Duodenal mucosa (tissue), 2 donors: ENCODE results near the gene SERPING1.
A peak's percentile ranks its signal among the peaks of the same experiment; 100 is the strongest.

ENCODE experiments used
- H3K27ac ChIP-seq: one replicate; pipeline ENCODE4 v1.7.0; 2013; ENCODE audit warnings: low read depth, low read length
- H3K27me3 ChIP-seq, 2 donors: one replicate each; pipeline ENCODE4 v1.7.0; 2013; ENCODE audit warnings: low read length in 2 of 2, control low read depth in 1 of 2; ENCODE audit not compliant: insufficient read depth in 2 of 2, control insufficient read depth in 1 of 2
- H3K36me3 ChIP-seq, 2 donors: one replicate each; pipeline ENCODE4 v1.7.0; 2013; ENCODE audit warnings: low read length in 2 of 2, control low read depth in 1 of 2; ENCODE audit not compliant: insufficient read depth in 2 of 2, control insufficient read depth in 1 of 2
- H3K4me1 ChIP-seq, 2 donors: one replicate each; pipeline ENCODE4 v1.7.0; 2013; ENCODE audit warnings: low read length in 2 of 2, control low read depth in 1 of 2; ENCODE audit not compliant: insufficient read depth in 2 of 2, control insufficient read depth in 1 of 2
- H3K4me3 ChIP-seq, 2 donors: one replicate each; pipeline ENCODE4 v1.7.0; 2013; ENCODE audit warnings: low read length in 2 of 2, low read depth in 1 of 2
- H3K9ac ChIP-seq, 2 donors: one replicate each; pipeline ENCODE4 v1.7.0; 2013; ENCODE audit warnings: low read length in 2 of 2, low read depth in 1 of 2
- H3K9me3 ChIP-seq, 2 donors: one replicate each; pipeline ENCODE4 v1.7.0; 2013; ENCODE audit warnings: low read length in 2 of 2, control low read depth in 1 of 2; ENCODE audit not compliant: control insufficient read depth in 1 of 2

The SERPING1 gene

DNA sequence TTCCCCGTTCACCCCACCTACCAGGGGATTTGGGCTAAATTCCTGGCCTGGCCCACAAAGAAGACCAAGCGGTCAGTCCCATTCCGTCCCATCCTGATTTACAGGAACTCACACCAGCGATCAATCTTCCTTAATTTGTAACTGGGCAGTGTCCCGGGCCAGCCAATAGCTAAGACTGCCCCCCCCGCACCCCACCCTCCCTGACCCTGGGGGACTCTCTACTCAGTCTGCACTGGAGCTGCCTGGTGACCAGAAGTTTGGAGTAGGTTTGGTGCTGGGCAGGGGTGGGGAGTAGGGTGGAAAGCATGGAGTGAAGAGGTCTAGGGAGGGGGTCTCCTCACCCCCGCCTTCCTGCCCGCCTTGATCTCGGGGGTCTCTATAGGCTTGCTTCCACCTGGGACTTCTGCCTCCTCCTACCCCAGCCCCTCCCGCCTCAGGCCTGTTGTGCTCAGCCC, at the start of gene SERPING1:
Gene SERPING1 (plus strand): TSS at position 225 of the 455 bp plus-strand sequence. CDS start 586 bp downstream, outside the sequence.
- peak within 1 kb of the TSS in 1 of 2 donors; percentile 35 for H3K9ac ChIP-seq

DNA sequence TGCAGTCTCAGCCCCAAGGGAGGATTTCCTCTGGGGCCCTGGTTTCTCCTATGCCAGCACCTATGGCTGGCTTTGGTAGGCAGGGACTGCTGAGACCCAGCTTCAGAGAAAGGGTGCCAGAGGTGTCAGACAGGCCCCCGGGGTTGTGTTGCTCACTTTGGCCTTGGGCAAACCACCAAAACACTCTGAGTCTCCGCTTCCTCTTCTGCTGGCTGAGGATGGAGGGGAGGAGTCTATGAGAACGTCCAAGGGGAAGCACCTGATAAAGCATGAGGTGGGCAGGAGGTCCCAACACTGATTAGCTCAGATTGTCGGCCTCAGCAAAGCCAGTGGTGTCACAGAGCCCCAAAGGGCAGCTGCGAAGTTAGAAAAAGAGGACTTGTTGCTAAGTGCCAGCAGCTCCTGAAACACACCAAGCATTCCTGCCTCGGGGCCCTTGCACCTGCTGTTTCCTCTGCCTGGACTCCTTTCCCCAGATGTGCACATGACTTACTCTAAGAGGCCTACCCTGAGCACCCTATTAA, 49.6 kb upstream of the SERPING1 start:
- Histone ChIP-seq H3K4me3 (no peak overlapping the region), H3K9me3 (no peaks in the 10 kb centered on the region), H3K9ac (no peak overlapping the region), H3K27ac (no peak overlapping the region), H3K27me3 (no peaks in the 10 kb centered on the region), H3K36me3 (peaks cover 30 to 33% of the 10 kb centered on the region in 2 donors), H3K4me1 (no peaks in the 10 kb centered on the region)

More for the DNA sequence above, at the start of gene SERPING1:
- Histone ChIP-seq H3K4me3 (peak within 1 kb of the TSS; percentile 1 to 38), H3K27me3 (peaks cover 0 to 6% of the 10 kb centered on the region in 2 donors), H3K27ac (peak within 1 kb of the TSS; percentile 56), H3K9me3 (no peaks in the 10 kb centered on the region), H3K36me3 (no peaks in the 10 kb centered on the region), H3K4me1 (peaks cover 0 to 5% of the 10 kb centered on the region in 2 donors)

DNA sequence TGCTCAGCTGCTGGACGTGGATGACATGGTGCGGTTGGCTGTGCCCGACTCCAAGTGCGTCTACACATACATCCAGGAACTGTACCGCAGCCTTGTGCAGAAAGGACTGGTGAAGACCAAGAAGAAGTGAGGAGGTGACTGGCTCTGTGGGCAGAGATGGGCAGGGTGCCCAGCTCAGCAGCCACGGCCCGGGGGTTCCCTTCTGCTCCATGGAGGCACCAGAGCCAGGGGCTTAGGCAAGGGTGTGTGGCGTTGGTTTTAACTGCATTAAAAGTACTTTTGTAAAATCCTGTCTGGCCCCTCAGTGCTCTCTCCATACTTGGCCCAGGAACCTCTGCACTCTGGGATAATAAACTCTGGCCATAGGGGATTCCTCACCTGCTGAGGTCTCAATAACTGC, 47.5 kb upstream of the SERPING1 start:
- H3K9ac ChIP-seq: no peak overlapping the region
- peaks cover 44 to 51% of the 10 kb centered on the region in 2 donors for H3K36me3 ChIP-seq
- no peaks in the 10 kb centered on the region for H3K4me1 ChIP-seq
- H3K27me3 ChIP-seq: no peaks in the 10 kb centered on the region
- no peak overlapping the region for H3K27ac ChIP-seq
- no peaks in the 10 kb centered on the region for H3K9me3 ChIP-seq
- H3K4me3 ChIP-seq: no peak overlapping the region

- H3K27me3 ChIP-seq: no peaks in the 10 kb centered on the region
- no peak overlapping the region for H3K9ac ChIP-seq
- no peaks in the 10 kb centered on the region for H3K9me3 ChIP-seq
- peaks cover 44 to 70% of the 10 kb centered on the region in 2 donors for H3K36me3 ChIP-seq
- H3K27ac ChIP-seq: no peak overlapping the region
- H3K4me1 ChIP-seq: no peaks in the 10 kb centered on the region
- no peak overlapping the region for H3K4me3 ChIP-seq
Observed at GRCh38 chr11:57551941-57552340, 45.5 kb upstream of the SERPING1 start.

- H3K9ac ChIP-seq: no peak overlapping the region
- H3K4me3 ChIP-seq: no peak overlapping the region
- H3K9me3 ChIP-seq: no peaks in the 10 kb centered on the region
- no peak overlapping the region for H3K27ac ChIP-seq
- H3K4me1 ChIP-seq: no peaks in the 10 kb centered on the region
- H3K27me3 ChIP-seq: no peaks in the 10 kb centered on the region
- H3K36me3 ChIP-seq: peaks cover 44 to 73% of the 10 kb centered on the region in 2 donors
Observed at GRCh38 chr11:57552479-57552878, 45.0 kb upstream of the SERPING1 start.

- H3K9ac ChIP-seq: no peak overlapping the region
- peaks cover 47 to 84% of the 10 kb centered on the region in 2 donors for H3K36me3 ChIP-seq
- no peaks in the 10 kb centered on the region for H3K27me3 ChIP-seq
- H3K9me3 ChIP-seq: no peaks in the 10 kb centered on the region
- H3K4me3 ChIP-seq: no peak overlapping the region
- no peaks in the 10 kb centered on the region for H3K4me1 ChIP-seq
- H3K27ac ChIP-seq: no peak overlapping the region
Observed at GRCh38 chr11:57555393-57555792, 42.1 kb upstream of the SERPING1 start.

DNA sequence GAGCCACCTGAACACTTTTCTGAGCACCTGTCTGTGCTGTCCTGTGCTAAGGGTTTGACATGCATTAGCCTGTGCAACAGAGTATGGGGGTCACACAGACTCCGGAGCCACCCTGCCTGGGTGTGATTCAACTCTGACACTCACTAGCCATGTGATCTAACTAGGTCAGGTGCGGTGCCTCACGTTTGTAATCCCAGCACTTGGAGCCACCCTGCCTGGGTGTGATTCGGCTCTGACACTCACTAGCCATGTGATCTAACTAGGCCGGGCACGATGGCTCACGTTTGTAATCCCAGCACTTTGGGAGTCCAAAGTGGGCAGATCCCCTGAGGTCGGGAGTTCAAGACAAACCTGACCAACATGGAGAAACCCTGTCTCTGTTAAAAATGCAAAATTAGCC, 41.4 kb upstream of the SERPING1 start:
- no peaks in the 10 kb centered on the region for H3K9me3 ChIP-seq
- no peak overlapping the region for H3K4me3 ChIP-seq
- peaks cover 41 to 77% of the 10 kb centered on the region in 2 donors for H3K36me3 ChIP-seq
- no peak overlapping the region for H3K27ac ChIP-seq
- no peak overlapping the region for H3K9ac ChIP-seq
- no peaks in the 10 kb centered on the region for H3K4me1 ChIP-seq
- H3K27me3 ChIP-seq: no peaks in the 10 kb centered on the region

DNA sequence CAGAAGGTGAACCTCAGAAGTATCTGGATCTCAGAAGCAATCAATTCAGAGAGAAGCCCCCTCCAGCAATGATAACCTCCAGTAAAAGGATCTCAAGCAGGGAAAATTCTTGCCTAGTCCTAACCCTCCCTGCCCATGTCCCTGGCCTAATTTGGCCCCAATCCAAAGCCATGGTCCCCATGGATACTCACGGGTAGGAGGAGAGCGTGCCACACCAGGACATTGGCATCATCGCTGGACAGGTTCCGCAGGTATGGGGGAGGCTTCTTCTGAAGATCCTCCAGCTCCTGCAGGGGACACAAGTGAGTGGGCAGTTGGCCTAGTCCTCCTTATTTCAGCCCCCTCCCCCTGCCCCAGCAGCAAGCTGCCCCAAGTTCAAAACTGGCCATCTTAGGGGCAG, 37.3 kb upstream of the SERPING1 start:
- Histone ChIP-seq H3K4me1 (peaks cover under 1 to 5% of the 10 kb centered on the region in 2 donors), H3K36me3 (peaks cover 11 to 42% of the 10 kb centered on the region in 2 donors), H3K9ac (no peak overlapping the region), H3K9me3 (no peaks in the 10 kb centered on the region), H3K4me3 (no peak overlapping the region), H3K27me3 (no peaks in the 10 kb centered on the region), H3K27ac (no peak overlapping the region)

GRCh38 chr11:57562596-57562995, 34.9 kb upstream of the SERPING1 start:
- Histone ChIP-seq H3K4me1 (peaks cover 13 to 19% of the 10 kb centered on the region in 2 donors), H3K27me3 (no peaks in the 10 kb centered on the region), H3K9me3 (no peaks in the 10 kb centered on the region), H3K36me3 (peaks cover 10 to 20% of the 10 kb centered on the region in 2 donors), H3K27ac (no peak overlapping the region), H3K4me3 (no peak overlapping the region), H3K9ac (no peak overlapping the region)

DNA sequence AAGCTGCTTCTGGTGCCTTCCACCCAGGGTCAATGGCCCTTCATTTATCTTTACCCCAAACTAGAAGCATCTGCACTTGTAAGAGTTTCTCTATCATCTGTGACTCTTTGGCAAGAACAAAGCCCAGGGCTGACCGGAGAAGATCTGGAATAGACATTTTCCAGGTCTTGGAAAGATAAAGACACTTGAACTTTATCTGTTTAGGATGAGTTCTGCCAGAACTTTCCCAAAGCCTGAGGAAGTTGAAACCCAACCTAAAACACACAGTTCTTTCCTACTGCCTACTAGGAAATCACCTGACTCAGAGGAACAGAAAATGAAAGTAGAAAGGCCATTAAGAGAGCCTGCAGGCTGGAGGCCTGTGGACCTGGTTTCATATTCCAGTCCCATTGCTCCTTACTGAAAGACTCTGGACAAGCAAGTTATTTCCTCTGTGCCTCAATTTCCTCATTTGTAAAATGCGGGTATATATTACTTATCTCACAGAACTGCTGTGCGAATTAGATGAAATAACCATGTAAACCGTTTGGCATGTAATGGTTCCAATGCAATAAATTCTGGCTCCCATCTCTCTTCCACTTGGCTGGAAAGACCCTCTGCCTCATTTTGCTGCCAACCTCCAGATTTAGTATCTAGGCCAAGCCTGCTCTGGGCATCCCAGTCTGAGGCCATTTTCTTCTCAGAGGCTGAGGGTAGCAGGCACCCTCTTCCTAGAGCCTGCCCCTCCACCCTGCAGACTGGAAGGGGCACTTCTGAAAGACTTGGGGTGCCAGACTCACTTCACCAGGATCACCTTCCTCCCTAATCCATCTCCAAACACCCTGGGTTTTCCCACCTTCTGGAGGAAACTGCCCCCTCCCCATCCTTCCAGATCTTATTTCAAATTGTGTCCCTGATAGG, 31.2 kb upstream of the SERPING1 start:
- Histone ChIP-seq H3K9me3 (no peaks in the 10 kb centered on the region), H3K27ac (peak overlapping the region; percentile 74), H3K9ac (peak overlapping the region; percentile 48 to 61), H3K4me1 (peaks cover 17 to 22% of the 10 kb centered on the region in 2 donors), H3K27me3 (no peaks in the 10 kb centered on the region), H3K36me3 (no peaks in the 10 kb centered on the region), H3K4me3 (peak overlapping the region; percentile 82 to 94)
